SK-N-SH (cell line): ENCODE measurements around the gene SLC22A23.
A peak's percentile ranks its signal among the peaks of the same experiment; 100 is the strongest.

ENCODE experiments used
- EP300 ChIP-seq, 2 experiments: IDR thresholded peaks; 2 replicates each; pipeline versions ENCODE4 v1.4.0 to v1.6.1; 2012; ENCODE audit warnings: borderline replicate concordance in 1 of 2, low read depth in 1 of 2, low read length in 1 of 2
- EZH2phosphoT487 ChIP-seq: fragments of 200-600 bp; sonication (generic); IDR thresholded peaks from 2 replicates; pipeline ENCODE4 v1.6.1; 2017; ENCODE audit warnings: low read depth, mixed run types, mild to moderate bottlenecking, antibody characterized with exemption, moderate library complexity, borderline replicate concordance
- GABPA ChIP-seq: IDR thresholded peaks from 2 replicates; pipeline ENCODE4 v1.4.0; 2012; ENCODE audit warnings: low read depth, mild to moderate bottlenecking
- JUND ChIP-seq: IDR thresholded peaks from 2 replicates; pipeline ENCODE4 v1.4.0; 2012
- MEF2A ChIP-seq: IDR thresholded peaks from 2 replicates; pipeline ENCODE4 v1.4.0; 2012; ENCODE audit warnings: low read depth, borderline replicate concordance
- RCOR1 ChIP-seq: fragments of 150-350 bp; IDR thresholded peaks from 2 replicates; pipeline ENCODE4 v1.6.1; 2017; ENCODE audit warnings: antibody characterized with exemption, low read length
- RXRA ChIP-seq: IDR thresholded peaks from 2 replicates; pipeline ENCODE4 v1.4.0; 2012; ENCODE audit warnings: low read depth, mild to moderate bottlenecking, borderline replicate concordance
- SMC3 ChIP-seq: IDR thresholded peaks from 2 replicates; pipeline ENCODE4 v1.6.1; 2012; ENCODE audit warnings: low read depth, low read length, improper control_type of control experiment
- TAF1 ChIP-seq: IDR thresholded peaks from 2 replicates; pipeline ENCODE4 v1.6.1; 2012; ENCODE audit warnings: low read depth, mild to moderate bottlenecking, low read length, moderate library complexity, borderline replicate concordance
- YY1 ChIP-seq: IDR thresholded peaks from 2 replicates; pipeline ENCODE4 v1.4.0; 2012; ENCODE audit warnings: low read depth, mild to moderate bottlenecking
- TF ChIP-seq, protein P1 (sequence below): fragments of 200-600 bp; sonication (generic); IDR thresholded peaks from 2 replicates; pipeline ENCODE4 v1.6.1; 2017; ENCODE audit warnings: antibody characterized with exemption, mild to moderate bottlenecking, moderate library complexity

DNA sequence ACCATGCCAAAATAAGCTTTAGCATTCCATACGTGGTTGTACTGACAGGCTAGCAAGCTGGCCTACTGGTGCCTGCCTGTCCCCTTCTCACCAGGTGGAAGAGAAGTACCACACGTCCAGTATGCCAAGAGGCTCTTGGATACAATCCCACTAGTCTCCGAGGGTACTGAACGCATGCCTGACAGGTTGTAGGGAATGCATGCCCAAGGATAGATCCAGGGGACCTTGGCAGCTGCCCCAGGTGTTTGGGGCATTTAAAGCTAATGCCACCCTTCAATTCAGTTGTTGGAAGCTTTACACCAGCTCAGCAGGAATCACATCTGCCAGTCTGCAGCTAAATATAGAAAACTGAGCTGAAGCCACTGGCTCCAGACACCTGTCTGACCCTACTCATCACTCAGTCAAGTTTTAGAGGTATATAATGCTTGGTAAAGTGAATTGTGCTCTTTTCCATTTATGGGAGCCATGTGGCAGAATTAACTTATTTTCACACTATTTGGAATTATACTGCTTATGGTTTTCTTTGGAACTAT, 234.3 kb downstream of the SLC22A23 start:
- TF ChIP-seq TAF1: no peak
- TF ChIP-seq RCOR1: no peak
- TF ChIP-seq, protein P1, sequence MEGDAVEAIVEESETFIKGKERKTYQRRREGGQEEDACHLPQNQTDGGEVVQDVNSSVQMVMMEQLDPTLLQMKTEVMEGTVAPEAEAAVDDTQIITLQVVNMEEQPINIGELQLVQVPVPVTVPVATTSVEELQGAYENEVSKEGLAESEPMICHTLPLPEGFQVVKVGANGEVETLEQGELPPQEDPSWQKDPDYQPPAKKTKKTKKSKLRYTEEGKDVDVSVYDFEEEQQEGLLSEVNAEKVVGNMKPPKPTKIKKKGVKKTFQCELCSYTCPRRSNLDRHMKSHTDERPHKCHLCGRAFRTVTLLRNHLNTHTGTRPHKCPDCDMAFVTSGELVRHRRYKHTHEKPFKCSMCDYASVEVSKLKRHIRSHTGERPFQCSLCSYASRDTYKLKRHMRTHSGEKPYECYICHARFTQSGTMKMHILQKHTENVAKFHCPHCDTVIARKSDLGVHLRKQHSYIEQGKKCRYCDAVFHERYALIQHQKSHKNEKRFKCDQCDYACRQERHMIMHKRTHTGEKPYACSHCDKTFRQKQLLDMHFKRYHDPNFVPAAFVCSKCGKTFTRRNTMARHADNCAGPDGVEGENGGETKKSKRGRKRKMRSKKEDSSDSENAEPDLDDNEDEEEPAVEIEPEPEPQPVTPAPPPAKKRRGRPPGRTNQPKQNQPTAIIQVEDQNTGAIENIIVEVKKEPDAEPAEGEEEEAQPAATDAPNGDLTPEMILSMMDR: no peak
- TF ChIP-seq MEF2A: no peak
- 0 out of 2 replicates have a peak, but pooled peaks have one; percentile 8 for TF ChIP-seq JUND
- TF ChIP-seq EZH2phosphoT487: no peak
- TF ChIP-seq EP300 (IDR thresholded peaks at IDR 0.05; ENCODE audit: borderline replicate concordance in 1 of 2, low read depth in 1 of 2, low read length in 1 of 2): no peak
- no peak for TF ChIP-seq GABPA
- no peak for TF ChIP-seq YY1
- no peak for TF ChIP-seq SMC3
- no peak for TF ChIP-seq RXRA
